ENCODE results near the gene FAM50B. TPM values are rescaled to one million over a fixed set of nuclear protein-coding genes. Genes with fewer than 3 reads are reported as not detected.

The FAM50B gene
- total RNA-seq, 2 donors from 2014 or later, result 13.9 to 22.8 TPM

DNA sequence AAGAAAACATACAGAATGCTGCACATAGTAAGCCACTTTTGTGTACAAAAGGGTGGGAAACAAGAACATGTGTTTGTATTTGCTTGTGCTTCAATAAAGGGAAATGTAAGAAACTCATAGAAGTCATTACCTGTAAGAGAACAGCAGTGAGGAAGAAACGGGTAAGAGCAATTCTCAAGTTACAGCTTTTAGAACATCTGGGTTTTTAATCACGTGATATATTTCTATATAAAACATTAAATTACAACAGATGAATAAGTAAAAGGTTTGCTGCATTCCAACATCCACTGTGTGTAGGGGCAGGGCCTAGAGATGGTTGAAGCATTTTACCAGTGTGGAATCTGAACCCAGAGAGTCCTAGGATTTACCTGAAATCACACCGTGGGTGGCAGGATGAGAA, 36.6 kb upstream of the FAM50B start:
- H3K27ac Mint-ChIP-seq, result no peak overlapping the region
- no peaks in the 10 kb centered on the region for H3K27me3 Mint-ChIP-seq
- H3K9me3 Mint-ChIP-seq, result no peaks in the 10 kb centered on the region
- H3K4me1 Mint-ChIP-seq, result no peaks in the 10 kb centered on the region
- no peak overlapping the region for H3K4me3 Mint-ChIP-seq
- no peak for ATAC-seq (replicated peaks)
- H3K36me3 Mint-ChIP-seq (ENCODE audit: low read depth), result no peaks in the 10 kb centered on the region

- Mint-ChIP-seq H3K4me1 (no peaks in the 10 kb centered on the region), H3K9me3 (no peaks in the 10 kb centered on the region), H3K27ac (no peak overlapping the region), H3K4me3 (no peak overlapping the region), H3K36me3 (ENCODE audit: low read depth) (no peaks in the 10 kb centered on the region), H3K27me3 (no peaks in the 10 kb centered on the region)
- peak; percentile 88 for ATAC-seq (replicated peaks)
Measured at GRCh38 chr6:3813150-3813780, 35.9 kb upstream of the FAM50B start.

DNA sequence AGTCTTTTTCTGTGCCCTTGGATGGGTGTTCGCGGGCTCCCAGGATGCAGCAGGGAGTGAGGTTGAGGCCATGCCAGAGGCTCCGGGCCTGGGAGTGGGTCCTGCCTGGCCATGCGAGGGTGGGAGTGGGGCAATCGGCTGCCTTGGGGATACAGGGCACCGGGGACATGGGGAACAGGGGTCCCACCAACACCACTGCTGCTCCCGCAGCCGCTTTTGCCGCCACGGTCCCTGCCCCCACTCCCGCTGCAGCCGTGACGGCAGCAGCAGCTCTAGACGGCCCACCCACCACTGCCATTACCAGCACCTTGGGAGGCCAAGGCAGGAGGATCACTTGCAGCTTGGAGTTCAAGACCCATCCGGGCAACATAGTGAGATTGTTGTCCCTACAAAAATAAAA, 35.3 kb upstream of the FAM50B start:
- H3K36me3 Mint-ChIP-seq (ENCODE audit: low read depth), result no peaks in the 10 kb centered on the region
- H3K9me3 Mint-ChIP-seq, result no peaks in the 10 kb centered on the region
- H3K27ac Mint-ChIP-seq, result no peak overlapping the region
- H3K27me3 Mint-ChIP-seq, result no peaks in the 10 kb centered on the region
- no peak overlapping the region for H3K4me3 Mint-ChIP-seq
- ATAC-seq (replicated peaks), result no peak
- no peaks in the 10 kb centered on the region for H3K4me1 Mint-ChIP-seq

DNA sequence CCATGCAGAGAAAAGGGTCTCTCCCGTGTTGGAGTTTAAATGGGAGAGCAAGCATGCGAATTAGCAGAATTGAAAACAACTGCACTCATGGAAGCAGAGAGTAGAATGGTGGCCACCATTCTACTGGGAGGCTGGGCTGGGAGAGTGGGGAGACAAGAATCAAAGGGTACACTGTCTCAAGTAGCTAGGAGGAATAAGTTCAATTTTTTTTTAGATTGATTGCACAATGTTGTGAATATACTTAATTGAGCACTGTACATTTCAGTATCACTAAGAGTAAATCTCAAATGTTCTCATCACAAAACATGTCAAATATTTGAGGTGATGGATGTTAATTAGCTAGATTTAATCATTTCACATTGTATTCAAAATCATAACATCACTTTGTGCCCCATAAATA, 34.6 kb upstream of the FAM50B start:
- Mint-ChIP-seq H3K27ac (no peak overlapping the region), H3K27me3 (no peaks in the 10 kb centered on the region), H3K4me3 (no peak overlapping the region), H3K9me3 (no peaks in the 10 kb centered on the region), H3K36me3 (ENCODE audit: low read depth) (no peaks in the 10 kb centered on the region), H3K4me1 (no peaks in the 10 kb centered on the region)
- ATAC-seq (replicated peaks), result no peak

DNA sequence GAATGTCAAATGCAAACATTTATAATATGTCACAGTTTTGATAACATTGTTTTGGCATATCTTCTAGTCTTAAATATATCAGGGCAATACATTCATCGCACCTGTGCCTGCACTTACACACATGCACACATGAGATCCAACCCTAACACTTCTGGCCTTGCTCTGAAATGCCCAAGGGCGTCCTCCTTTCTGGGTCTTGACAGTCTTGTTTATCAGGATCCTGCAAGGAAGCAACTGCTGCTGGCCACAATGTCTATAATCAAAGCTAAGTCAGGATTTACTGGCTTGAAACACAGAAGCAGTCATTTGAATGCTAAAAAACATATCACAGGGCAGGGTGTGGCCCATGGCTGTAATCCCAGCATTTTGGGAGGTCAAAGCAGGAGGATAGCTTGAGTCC, 32.9 kb upstream of the FAM50B start:
- H3K4me1 Mint-ChIP-seq, result no peaks in the 10 kb centered on the region
- no peak overlapping the region for H3K4me3 Mint-ChIP-seq

DNA sequence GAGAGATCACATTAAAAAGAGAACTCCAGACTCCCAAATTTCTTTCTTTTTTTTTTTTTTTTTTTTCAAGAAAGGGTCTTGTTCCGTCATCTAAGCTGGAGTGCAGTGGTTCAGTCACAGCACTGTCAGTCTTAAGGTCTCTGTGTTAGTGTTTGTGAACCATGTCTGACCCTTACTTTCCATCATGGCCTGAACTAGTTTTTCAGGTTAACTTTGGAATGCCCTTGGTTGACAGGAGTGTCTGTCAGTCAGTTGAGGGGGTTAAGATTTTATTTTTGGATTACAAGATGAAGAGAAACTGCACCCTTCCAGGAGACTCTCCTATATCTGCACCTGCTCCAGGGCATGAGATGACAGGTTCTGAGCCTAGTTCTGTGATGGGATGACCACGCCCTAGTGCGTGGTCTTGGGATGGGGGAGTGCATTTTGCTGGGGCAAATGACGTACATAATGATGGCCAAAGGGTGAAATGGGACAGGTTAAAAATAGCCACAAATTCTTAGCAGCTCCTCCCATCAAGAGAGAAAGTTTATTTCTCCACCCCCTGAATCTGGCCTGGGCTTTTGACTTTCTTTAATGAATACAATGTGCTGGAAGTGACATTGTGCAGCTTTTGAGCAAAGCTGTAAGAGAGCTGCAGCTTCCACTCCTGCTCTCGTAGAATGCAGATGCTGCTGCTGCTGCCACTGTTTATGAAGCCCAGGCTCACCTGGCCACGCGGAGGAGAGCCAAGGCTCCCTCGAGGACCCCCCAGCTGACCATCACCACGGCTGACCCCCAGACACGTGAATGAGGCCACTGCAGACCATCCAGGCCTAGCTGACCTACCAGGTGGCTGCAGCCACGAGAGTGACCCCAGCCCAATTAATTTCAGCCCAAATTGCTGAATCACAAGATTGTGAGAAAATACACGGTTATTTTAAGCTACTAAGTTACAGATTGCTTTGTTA, 29.7 kb upstream of the FAM50B start:
- Mint-ChIP-seq H3K27me3 (no peaks in the 10 kb centered on the region), H3K27ac (no peak overlapping the region), H3K4me3 (no peak overlapping the region), H3K9me3 (no peaks in the 10 kb centered on the region), H3K4me1 (no peaks in the 10 kb centered on the region), H3K36me3 (ENCODE audit: low read depth) (no peaks in the 10 kb centered on the region)
- ATAC-seq (replicated peaks), result no peak

More for the DNA sequence above, 32.9 kb upstream of the FAM50B start:
- H3K36me3 Mint-ChIP-seq (ENCODE audit: low read depth), result no peaks in the 10 kb centered on the region
- no peak overlapping the region for H3K27ac Mint-ChIP-seq
- no peak for ATAC-seq (replicated peaks)
- H3K9me3 Mint-ChIP-seq, result no peaks in the 10 kb centered on the region
- no peaks in the 10 kb centered on the region for H3K27me3 Mint-ChIP-seq

- H3K4me1 Mint-ChIP-seq, result no peaks in the 10 kb centered on the region
- ATAC-seq (replicated peaks), result no peak
- H3K27me3 Mint-ChIP-seq, result no peaks in the 10 kb centered on the region
- no peak overlapping the region for H3K27ac Mint-ChIP-seq
- H3K9me3 Mint-ChIP-seq, result no peaks in the 10 kb centered on the region
- no peak overlapping the region for H3K4me3 Mint-ChIP-seq
- H3K36me3 Mint-ChIP-seq (ENCODE audit: low read depth), result no peaks in the 10 kb centered on the region
Measured at GRCh38 chr6:3820563-3820962, 28.6 kb upstream of the FAM50B start.

- no peak overlapping the region for H3K27ac Mint-ChIP-seq
- no peak for ATAC-seq (replicated peaks)
- H3K9me3 Mint-ChIP-seq, result no peaks in the 10 kb centered on the region
- H3K4me1 Mint-ChIP-seq, result no peaks in the 10 kb centered on the region
- H3K4me3 Mint-ChIP-seq, result no peak overlapping the region
- no peaks in the 10 kb centered on the region for H3K27me3 Mint-ChIP-seq
- H3K36me3 Mint-ChIP-seq (ENCODE audit: low read depth), result no peaks in the 10 kb centered on the region
Measured at GRCh38 chr6:3822747-3823445, 26.3 kb upstream of the FAM50B start.

GRCh38 chr6:3823671-3824070, 25.5 kb upstream of the FAM50B start:
- no peaks in the 10 kb centered on the region for H3K36me3 Mint-ChIP-seq (ENCODE audit: low read depth)
- no peak overlapping the region for H3K27ac Mint-ChIP-seq
- ATAC-seq (replicated peaks), result no peak
- H3K4me1 Mint-ChIP-seq, result no peaks in the 10 kb centered on the region
- no peaks in the 10 kb centered on the region for H3K27me3 Mint-ChIP-seq
- H3K4me3 Mint-ChIP-seq, result no peak overlapping the region
- H3K9me3 Mint-ChIP-seq, result no peaks in the 10 kb centered on the region

- Mint-ChIP-seq H3K4me3 (no peak overlapping the region), H3K9me3 (no peaks in the 10 kb centered on the region), H3K4me1 (no peaks in the 10 kb centered on the region), H3K36me3 (ENCODE audit: low read depth) (no peaks in the 10 kb centered on the region), H3K27me3 (no peaks in the 10 kb centered on the region), H3K27ac (no peak overlapping the region)
- no peak for ATAC-seq (replicated peaks)
Measured at GRCh38 chr6:3825331-3825831, 23.8 kb upstream of the FAM50B start.

DNA sequence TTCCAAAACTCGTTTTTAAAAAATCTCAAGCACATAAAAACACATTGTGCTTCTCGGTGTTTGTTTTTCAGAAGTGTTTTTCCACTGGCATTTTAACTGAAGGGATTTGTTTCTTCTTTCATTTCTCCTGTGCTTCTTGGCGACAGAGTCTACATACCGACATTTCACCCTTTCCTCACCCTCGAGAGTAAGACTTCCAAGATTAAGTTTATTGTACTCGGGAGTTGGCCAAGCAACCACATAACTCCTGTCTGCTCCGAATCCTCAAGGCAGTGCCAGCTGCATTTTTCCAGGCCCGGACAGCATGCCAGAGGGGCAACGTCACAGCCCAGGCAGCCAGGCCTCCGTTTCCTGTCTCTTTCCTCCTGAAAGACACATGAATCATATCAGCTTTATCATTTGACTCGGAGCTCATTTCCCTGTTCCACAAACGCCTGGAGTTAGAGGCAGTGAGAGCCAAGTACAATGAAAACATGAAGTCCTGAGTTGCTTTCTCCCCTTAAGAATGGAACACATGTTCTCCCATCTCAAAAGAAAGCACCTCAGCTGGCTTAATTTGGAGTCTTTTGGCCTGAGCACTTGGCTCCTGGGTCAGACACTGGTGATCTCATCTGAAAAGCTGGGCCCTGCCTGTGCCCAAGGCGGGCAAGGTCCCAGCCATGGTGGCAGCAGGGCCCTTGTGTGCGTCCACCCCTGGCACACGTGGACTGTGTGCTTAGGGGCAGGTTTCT, 23.2 kb upstream of the FAM50B start:
- H3K36me3 Mint-ChIP-seq (ENCODE audit: low read depth), result no peaks in the 10 kb centered on the region
- no peak overlapping the region for H3K27ac Mint-ChIP-seq
- H3K4me1 Mint-ChIP-seq, result no peaks in the 10 kb centered on the region
- no peak overlapping the region for H3K4me3 Mint-ChIP-seq
- no peaks in the 10 kb centered on the region for H3K9me3 Mint-ChIP-seq
- ATAC-seq (replicated peaks), result no peak
- H3K27me3 Mint-ChIP-seq, result no peaks in the 10 kb centered on the region

- Mint-ChIP-seq H3K27ac (no peak overlapping the region), H3K27me3 (no peaks in the 10 kb centered on the region), H3K4me3 (no peak overlapping the region), H3K9me3 (no peaks in the 10 kb centered on the region), H3K36me3 (ENCODE audit: low read depth) (no peaks in the 10 kb centered on the region), H3K4me1 (no peaks in the 10 kb centered on the region)
- ATAC-seq (replicated peaks), result no peak
Measured at GRCh38 chr6:3829285-3829684, 19.9 kb upstream of the FAM50B start.

DNA sequence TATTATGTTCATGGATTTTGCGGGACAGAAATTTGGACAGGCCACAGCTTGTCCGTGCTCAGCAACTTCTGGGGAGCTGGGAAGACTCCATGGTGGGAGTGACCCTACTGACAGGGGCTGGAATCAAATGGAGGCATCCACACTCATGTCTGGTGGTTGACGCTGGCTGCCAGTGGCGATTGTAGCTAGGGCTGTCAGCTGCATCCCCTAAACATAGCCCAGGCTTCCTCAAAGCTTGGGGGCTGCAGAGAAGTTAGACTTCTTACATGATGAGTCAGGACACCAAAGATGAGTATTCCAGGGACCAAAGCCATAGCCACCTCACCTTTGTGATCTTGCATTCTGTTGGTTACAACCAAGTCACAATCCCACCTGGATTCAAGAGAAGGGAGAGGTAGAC, 18.4 kb upstream of the FAM50B start:
- Mint-ChIP-seq H3K4me1 (no peaks in the 10 kb centered on the region), H3K4me3 (no peak overlapping the region), H3K36me3 (ENCODE audit: low read depth) (no peaks in the 10 kb centered on the region), H3K9me3 (no peaks in the 10 kb centered on the region), H3K27ac (no peak overlapping the region), H3K27me3 (no peaks in the 10 kb centered on the region)
- ATAC-seq (replicated peaks), result no peak

Measured in activated T-helper 17 cell treated with anti-CD3 and anti-CD28 coated beads, Interleukin-2, amount 50 U/mL, for 72 hours (primary cell).